DMS53 (cell line): ENCODE data around the gene ZNF546.
A peak's percentile ranks its signal among the peaks of the same experiment; 100 is the strongest.
"Not testable (repeated sequence)": the region's sequence is repeated elsewhere in the genome, so short reads cannot be mapped to it uniquely, and the experiment has no call there.

ENCODE experiments used
- DNase-seq: peaks from one replicate; lab custom pipeline; 2025; lab: John Stamatoyannopoulos, UW

Gene ZNF546

GRCh38 chr19:39986643-39987042 lies 10.2 kb upstream of the ZNF546 start:
- no peak for DNase-seq

GRCh38 chr19:39987167-39987566 lies 9.7 kb upstream of the ZNF546 start:
- DNase-seq, result no peak

DNA sequence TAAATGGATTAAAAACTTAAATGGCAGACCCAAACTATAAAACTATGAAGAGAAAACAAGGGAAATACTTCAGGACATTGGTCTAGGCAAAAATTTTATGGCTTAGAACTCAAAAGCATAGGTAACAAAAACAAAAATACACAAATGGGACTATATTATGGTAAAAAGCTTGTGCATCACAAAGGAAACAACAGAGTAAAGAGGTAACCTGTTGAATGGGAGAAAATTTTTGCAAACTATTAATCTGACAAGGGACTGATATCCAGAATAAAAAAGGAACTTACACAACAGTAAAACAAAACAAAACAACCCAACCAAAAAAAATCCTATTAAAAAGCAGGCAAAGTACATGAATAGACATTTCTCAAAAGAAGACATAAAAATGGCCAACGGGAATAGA lies 9.3 kb upstream of the ZNF546 start:
- no peak for DNase-seq

DNA sequence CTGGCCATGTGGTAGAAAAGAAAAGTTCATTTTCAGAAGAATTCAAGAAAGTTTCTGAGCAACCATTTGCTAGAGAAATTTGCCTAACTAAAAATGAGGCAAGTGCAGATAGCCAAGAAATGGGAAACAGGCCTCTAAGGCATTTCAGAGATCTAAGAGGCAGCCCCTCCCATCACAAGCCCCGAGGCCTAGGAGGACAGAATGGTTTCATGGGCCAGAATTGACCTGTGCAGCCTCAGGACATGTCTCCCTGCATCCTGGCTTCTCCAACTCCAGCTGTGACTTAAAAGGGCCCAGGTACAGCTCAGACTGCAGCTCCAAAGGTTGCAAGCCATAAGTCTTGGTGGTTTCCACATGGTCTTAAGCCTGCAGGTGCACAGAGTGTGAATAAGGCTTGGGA lies 3.3 kb upstream of the ZNF546 start:
- DNase-seq, result no peak

- DNase-seq, result no peak
Measured at GRCh38 chr19:39994361-39994760, 2.5 kb upstream of the ZNF546 start.

GRCh38 chr19:39995794-39996193 lies 1.1 kb upstream of the ZNF546 start:
- no peak for DNase-seq

DNA sequence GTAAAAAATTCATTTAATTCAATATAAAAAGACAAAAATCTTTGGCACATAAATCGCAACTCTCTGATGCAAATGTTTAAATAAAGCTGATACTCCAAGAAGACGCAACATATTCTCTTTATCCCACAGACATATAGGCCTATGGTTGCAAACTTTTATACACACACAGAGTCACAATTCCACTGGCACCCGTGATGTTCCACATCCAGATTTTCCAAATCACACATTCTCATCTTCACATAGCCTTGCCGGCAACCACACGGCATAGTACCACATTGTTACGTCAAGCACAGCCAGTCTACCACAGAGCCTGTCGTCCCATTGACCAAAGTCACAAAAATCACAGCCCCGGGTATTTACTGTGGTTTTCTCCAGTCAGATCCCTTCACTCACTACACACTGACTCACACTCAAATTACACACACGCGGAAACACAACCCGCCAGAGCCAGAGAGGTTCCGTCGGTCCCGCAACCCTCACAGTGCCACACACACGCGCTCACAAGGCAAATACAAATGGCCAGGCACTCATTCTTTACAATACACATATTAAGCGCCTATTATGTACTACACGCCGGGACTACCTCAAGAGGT lies 546 bp upstream of the ZNF546 start:
- DNase-seq, result peak; percentile 83

GRCh38 chr19:39997638-39998216 lies 867 bp downstream of the ZNF546 start:
- peak; percentile 72 for DNase-seq

GRCh38 chr19:39998501-39998900 lies 1.6 kb downstream of the ZNF546 start:
- no peak for DNase-seq

GRCh38 chr19:40005691-40006272 lies 8.9 kb downstream of the ZNF546 start:
- DNase-seq, result no peak

DNA sequence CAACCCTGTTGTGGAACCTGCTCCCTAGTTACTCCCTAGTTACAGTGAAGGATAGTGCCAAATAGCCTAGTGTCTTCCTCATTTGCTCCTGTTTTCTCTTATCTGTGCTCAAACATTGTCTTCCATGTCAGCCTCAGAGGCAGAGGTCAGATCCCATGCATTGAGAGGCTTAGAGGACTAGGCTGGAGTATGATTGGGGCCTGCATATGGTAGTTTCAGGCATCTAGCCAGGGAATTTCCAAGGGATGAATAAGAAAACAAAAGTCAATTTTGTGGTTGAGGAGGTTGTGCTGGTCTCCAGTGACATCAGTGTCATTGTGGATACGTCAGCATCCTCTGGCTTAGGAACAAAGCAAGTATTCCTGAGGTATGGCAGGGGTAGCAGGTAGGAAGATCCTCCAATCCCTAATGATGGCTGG lies 9.4 kb downstream of the ZNF546 start:
- peak; percentile 26 for DNase-seq

DNA sequence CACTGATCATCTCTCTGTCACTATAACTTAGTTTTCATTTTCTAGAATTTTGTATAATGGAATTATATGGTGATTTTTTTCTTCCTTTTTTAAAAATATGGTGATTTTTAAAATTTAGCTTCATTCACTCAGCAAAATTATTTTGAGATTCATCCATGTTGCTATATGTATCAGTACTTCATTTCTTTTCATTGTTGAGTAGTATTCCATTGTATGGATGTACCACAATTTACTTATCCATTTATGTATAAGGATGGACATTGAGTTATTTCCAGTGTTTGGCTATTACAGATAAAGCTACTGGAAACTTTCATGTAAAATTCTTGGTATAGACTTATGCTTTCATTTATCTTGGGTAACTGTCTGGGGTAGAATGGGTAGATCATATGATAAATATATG lies 12.8 kb downstream of the ZNF546 start:
- no peak for DNase-seq

- DNase-seq, result no peak
Measured at GRCh38 chr19:40013991-40014390, 17.1 kb downstream of the ZNF546 start.

DNA sequence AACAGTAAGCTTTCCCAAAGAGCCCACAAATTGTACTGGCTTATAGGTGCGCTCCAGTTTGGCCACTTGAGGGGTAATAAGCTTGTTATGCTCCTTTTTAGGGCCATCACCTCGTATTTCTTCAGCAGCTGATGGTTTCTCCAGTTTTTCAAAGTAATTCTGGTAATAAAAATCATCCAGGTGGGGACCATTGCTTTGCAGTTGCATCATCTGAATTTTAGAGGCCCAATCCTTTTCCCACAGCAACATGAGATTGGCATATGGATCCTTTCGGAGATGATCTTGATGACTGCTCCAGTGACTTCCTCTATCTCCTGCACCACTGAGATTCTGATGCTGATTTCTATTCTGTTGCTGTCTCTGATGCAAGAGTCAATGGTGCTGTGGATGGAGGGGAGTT lies 27.1 kb downstream of the ZNF546 start:
- no peak for DNase-seq

GRCh38 chr19:40025938-40026596 lies 29.2 kb downstream of the ZNF546 start:
- no peak for DNase-seq

DNA sequence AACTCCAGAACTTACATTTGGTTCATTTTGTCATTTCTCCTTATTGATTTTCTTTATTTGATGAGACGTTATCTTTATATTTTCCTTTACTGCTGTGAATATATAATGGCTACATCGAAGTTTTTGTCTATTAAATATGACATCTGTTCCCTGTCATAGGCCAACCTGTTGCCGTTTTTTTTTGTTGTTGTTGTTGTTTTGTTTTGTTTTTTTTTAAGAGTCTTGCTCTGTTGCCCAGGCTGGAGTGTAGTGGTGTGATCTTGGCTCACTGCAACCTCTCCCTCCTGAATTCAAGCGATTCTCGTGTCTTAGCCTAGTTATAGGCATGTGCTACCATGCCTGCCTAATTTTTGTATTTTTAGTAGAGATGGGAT lies 29.7 kb downstream of the ZNF546 start:
- DNase-seq, result no peak

DNA sequence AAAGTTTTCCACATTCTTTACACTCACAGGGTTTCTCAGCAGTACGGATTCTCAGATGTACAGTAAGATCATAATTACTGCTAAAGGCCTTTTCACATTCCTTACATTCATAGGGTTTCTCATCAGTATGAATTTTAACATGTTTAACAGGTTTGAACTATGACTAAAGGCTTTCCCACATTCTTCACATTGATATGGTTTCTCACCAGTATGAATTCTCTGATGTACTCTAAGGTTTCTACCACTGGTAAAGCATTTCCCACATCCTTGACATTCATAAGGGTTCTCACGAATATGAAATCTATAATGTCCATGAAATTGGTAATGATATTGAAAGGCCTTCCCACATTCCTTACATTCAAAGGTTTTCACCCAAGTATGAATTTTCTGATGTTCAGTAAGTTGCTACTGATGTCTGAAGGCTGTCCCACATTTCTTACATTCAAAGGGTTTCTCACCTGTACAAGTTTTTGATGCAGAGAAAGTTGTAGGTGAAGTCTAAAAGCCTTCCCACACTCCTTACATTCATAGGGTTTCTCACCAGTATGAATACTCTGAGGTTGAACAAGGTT lies 37.2 kb downstream of the ZNF546 start:
- DNase-seq, result no peak

GRCh38 chr19:40035996-40036395 lies 39.1 kb downstream of the ZNF546 start:
- no peak for DNase-seq

DNA sequence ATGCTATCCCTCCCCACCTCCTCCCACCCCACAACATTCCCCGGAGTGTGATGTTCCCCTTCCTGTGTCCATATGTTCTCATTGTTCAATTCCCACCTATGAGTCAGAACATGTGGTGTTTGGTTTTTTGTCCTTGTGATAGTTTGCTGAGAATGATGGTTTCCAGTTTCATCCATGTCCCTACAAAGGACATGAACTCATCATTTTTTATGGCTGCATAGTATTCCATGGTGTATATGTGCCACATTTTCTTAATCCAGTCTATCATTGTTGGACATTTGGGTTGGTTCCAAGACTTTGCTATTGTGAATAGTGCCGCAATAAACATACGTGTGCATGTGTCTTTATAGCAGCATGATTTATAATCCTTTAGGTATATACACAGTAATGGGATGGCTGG lies 41.2 kb downstream of the ZNF546 start:
- DNase-seq, result not testable (repeated sequence)

DNA sequence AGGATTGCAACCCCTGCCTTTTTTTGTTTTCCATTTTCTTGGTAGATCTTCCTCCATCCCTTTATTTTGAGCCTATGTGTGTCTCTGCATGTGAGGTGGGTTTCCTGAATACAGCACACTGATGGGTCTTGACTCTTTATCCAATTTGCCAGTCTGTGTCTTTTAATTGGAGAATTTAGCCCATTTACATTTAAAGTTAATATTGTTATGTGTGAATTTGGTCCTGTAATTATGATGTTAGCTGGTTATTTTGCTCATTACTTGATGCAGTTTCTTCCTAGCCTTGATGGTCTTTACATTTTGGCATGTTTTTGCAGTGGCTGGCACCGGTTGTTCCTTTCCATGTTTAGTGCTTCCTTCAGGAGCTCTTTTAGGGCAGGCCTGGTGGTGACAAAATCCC lies 44.9 kb downstream of the ZNF546 start:
- not testable (repeated sequence) for DNase-seq

GRCh38 chr19:40053491-40053890 lies 56.6 kb downstream of the ZNF546 start:
- no peak for DNase-seq

DNA sequence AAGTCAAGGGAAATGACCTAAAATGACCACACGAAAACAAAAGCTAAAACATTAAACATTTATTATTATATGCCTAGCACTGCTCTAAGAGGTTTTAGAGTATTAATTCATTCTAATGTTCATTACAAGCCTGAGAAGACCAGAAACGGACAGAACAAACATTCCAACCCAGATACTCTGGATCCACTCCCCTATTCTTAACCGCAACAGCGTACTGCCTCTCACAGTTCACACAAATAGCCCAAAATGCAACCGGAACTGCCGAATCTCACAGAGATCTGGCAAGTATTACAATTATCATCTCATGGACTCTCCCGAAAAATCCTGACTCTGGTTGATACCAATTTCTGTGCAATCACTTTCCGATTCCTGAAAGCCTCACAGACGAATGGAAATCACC lies 57.8 kb downstream of the ZNF546 start:
- DNase-seq, result no peak

DNA sequence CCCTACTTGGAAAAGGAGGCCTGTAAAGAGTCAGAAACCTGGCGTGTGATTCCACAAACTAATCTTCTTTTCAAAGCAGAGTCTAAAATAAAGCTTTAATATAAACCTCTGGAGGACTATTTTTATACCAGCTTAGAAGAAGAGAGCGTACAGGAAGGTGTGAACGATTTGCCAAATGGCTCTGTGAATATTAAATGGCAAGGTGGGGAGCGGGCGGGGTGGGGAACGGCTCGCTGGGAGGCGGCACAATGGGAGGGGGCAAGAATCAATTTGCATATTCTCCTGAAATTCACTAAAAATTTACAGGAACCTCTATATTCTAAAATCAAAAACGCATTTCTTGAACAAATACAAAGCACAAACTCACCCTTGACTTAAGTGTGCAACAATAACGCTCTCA lies 58.2 kb downstream of the ZNF546 start:
- no peak for DNase-seq
